Caco-2 (cell line): ENCODE measurements around the gene MPND. TPM values are rescaled to one million over a fixed set of nuclear protein-coding genes. Genes with fewer than 3 reads are reported as not detected.

ENCODE experiments used
- BruUV-seq: library from RNA; stranded (reverse); fragments of 400-500 nt; replicated peaks from 2 replicates; lab custom pipeline; 2021; lab: Mats Ljungman, UMichigan
- CTCF ChIA-PET: fragments of 300-600 bp; sonication (Branson Sonifier 250); formaldehyde crosslinking; loops from one replicate; lab custom pipeline; 2022; ENCODE audit warnings: antibody characterized with exemption; lab: Charles Lee
- POLR2A ChIA-PET: fragments of 300-600 bp; sonication (Branson Sonifier 250); formaldehyde crosslinking; loops from one replicate; lab custom pipeline; 2022; ENCODE audit warnings: antibody characterized with exemption; lab: Charles Lee
- DNase-seq, 2 experiments: peaks; one replicate each; pipeline versions ENCODE4 v3.0.0 to v3.0.0-alpha.2; 2020 to 2022
- H3K27me3 ChIP-seq: replicated peaks from 2 replicates; pipeline ENCODE4 v1.6.0; 2011; ENCODE audit warnings: low read length; ENCODE audit not compliant: control insufficient read depth, insufficient read depth
- H3K36me3 ChIP-seq: 2 replicates; pipeline ENCODE4 v1.5.1; 2011; ENCODE audit warnings: low read length; ENCODE audit not compliant: control insufficient read depth, insufficient read depth
- H3K4me1 ChIP-seq: fragments of 250-450 bp; sonication (Bioruptor Pico); 2 replicates; pipeline ENCODE4 v1.5.1; 2020; ENCODE audit warnings: mild to moderate bottlenecking
- H3K4me3 ChIP-seq: 2 replicates; pipeline ENCODE4 v1.5.1; 2011; ENCODE audit warnings: low read depth, mild to moderate bottlenecking, control low read depth, low read length
- H3K9me3 ChIP-seq: fragments of 250-450 bp; sonication (Bioruptor Pico); 2 replicates; pipeline ENCODE4 v1.5.1; 2020; ENCODE audit warnings: mild to moderate bottlenecking, moderate library complexity
- H3K27ac Mint-ChIP-seq: one replicate; pipeline ENCODE4 v1.8.0; 2022; ENCODE audit warnings: mixed read lengths; ENCODE audit not compliant: unreplicated experiment
- H3K27me3 Mint-ChIP-seq: one replicate; pipeline ENCODE4 v1.8.0; 2022; ENCODE audit warnings: mixed read lengths; ENCODE audit not compliant: insufficient read depth, unreplicated experiment
- H3K36me3 Mint-ChIP-seq: one replicate; pipeline ENCODE4 v1.8.0; 2022; ENCODE audit warnings: mild to moderate bottlenecking, mixed read lengths; ENCODE audit not compliant: insufficient read depth, unreplicated experiment
- H3K4me1 Mint-ChIP-seq: one replicate; pipeline ENCODE4 v1.8.0; 2022; ENCODE audit warnings: low read depth, mixed read lengths; ENCODE audit not compliant: unreplicated experiment
- H3K4me3 Mint-ChIP-seq: one replicate; pipeline ENCODE4 v1.8.0; 2022; ENCODE audit warnings: mild to moderate bottlenecking, moderate library complexity, mixed read lengths; ENCODE audit not compliant: unreplicated experiment
- H3K9me3 Mint-ChIP-seq: one replicate; pipeline ENCODE4 v1.8.0; 2022; ENCODE audit warnings: mixed read lengths; ENCODE audit not compliant: unreplicated experiment
- CTCF ChIP-seq, 2 experiments: fragments of 200-600 bp in 1 of 2; IDR thresholded peaks; 1 replicate in 1 of 2; 2 replicates in 1 of 2; pipeline versions ENCODE4 v1.5.1 to v1.8.0; 2011 to 2022; ENCODE audit warnings: antibody characterized with exemption in 1 of 2, control low read depth in 1 of 2, inconsistent platforms in 1 of 2, low read depth in 1 of 2, low read length in 1 of 2, mild to moderate bottlenecking in 1 of 2, moderate library complexity in 1 of 2; ENCODE audit not compliant: insufficient read depth in 1 of 2, severe bottlenecking in 1 of 2, unreplicated experiment in 1 of 2
- intact Hi-C: fragments of 100-400 bp; cut with micrococcal nuclease; formaldehyde crosslinking; loops from one replicate; pipeline ENCODE4 v1.10.0; 2022; ENCODE audit not compliant: unreplicated experiment
- total RNA-seq: library from RNA; stranded (reverse); gene quantifications from 2 replicates; pipeline ENCODE4 v1.2.3, GENCODE V29; 2022

MPND gene
- total RNA-seq, 1 experiment from 2014 or later = 35.7 TPM

GRCh38 chr19:4365791-4366665, 22.7 kb downstream of the MPND start:
- Mint-ChIP-seq H3K27ac (peak overlapping the region; percentile 66), H3K4me3 (no peak overlapping the region), H3K36me3 (peaks cover 93% of the 10 kb centered on the region), H3K9me3 (no peaks in the 10 kb centered on the region), H3K4me1 (no peaks in the 10 kb centered on the region), H3K27me3 (no peaks in the 10 kb centered on the region)
- Histone ChIP-seq H3K36me3 (peaks cover 4% of the 10 kb centered on the region), H3K4me3 (no peak overlapping the region), H3K4me1 (0 out of 2 replicates have a peak, but pooled peaks cover under 1% of the 10 kb centered on the region), H3K9me3 (no peaks in the 10 kb centered on the region), H3K27me3 (no peaks in the 10 kb centered on the region)
- ChIA-PET POLR2A (no interaction called here), CTCF (interaction anchor here (0.6 kb wide), 1 partner anchor 92 kb away, joined by 5 read pairs; no protein-coding TSS in a partner anchor)
- intact Hi-C loops = no loop called here
- no peak for TF ChIP-seq CTCF (IDR thresholded peaks at IDR 0.05; ENCODE audit: insufficient read depth in 1 of 2, low read depth in 1 of 2, low read length in 1 of 2, severe bottlenecking in 1 of 2, unreplicated experiment in 1 of 2)
- BruUV-seq = no TSS peak
- no peak for DNase-seq

- Mint-ChIP-seq H3K27ac (peak overlapping the region; percentile 66), H3K4me3 (no peak overlapping the region), H3K9me3 (no peaks in the 10 kb centered on the region), H3K4me1 (no peaks in the 10 kb centered on the region), H3K36me3 (peaks cover 88% of the 10 kb centered on the region), H3K27me3 (no peaks in the 10 kb centered on the region)
- Histone ChIP-seq H3K4me1 (no peaks in the 10 kb centered on the region), H3K9me3 (no peaks in the 10 kb centered on the region), H3K27me3 (no peaks in the 10 kb centered on the region), H3K36me3 (peaks cover 4% of the 10 kb centered on the region), H3K4me3 (no peak overlapping the region)
- CTCF ChIA-PET = no interaction called here
- intact Hi-C loops = no loop called here
- POLR2A ChIA-PET = no interaction called here
- no peak for TF ChIP-seq CTCF (IDR thresholded peaks at IDR 0.05; ENCODE audit: insufficient read depth in 1 of 2, low read depth in 1 of 2, low read length in 1 of 2, severe bottlenecking in 1 of 2, unreplicated experiment in 1 of 2)
- no TSS peak for BruUV-seq
- DNase-seq = no peak
Observed at GRCh38 chr19:4366666-4367335, 23.4 kb downstream of the MPND start.

DNA sequence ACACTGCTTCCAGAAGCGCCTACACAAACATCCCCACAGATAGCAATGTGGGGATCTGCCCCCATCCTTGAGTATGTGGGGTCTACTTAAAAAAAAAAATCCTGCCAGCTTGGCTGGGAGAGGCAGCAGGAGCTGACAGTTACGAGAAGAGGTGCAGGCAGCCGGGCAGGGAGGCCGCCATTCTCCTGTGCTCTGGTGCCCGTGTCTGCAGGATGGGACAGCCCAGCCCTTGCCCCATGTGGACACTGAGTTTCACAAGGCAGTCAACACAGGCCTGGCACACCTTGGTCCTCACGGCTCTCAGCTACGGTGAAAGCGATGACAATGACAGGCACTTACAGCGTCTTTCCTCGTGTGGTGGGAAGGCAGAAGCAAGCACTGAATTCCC, 24.0 kb downstream of the MPND start:
- Mint-ChIP-seq H3K9me3 (no peaks in the 10 kb centered on the region), H3K4me3 (no peak overlapping the region), H3K36me3 (peaks cover 83% of the 10 kb centered on the region), H3K27ac (peak overlapping the region; percentile 66), H3K27me3 (no peaks in the 10 kb centered on the region), H3K4me1 (no peaks in the 10 kb centered on the region)
- POLR2A ChIA-PET = no interaction called here
- intact Hi-C loops = no loop called here
- BruUV-seq = no TSS peak
- CTCF ChIA-PET = no interaction called here
- no peak for DNase-seq
- Histone ChIP-seq H3K4me3 (no peak overlapping the region), H3K4me1 (no peaks in the 10 kb centered on the region), H3K9me3 (no peaks in the 10 kb centered on the region), H3K36me3 (peaks cover 2% of the 10 kb centered on the region), H3K27me3 (no peaks in the 10 kb centered on the region)
- no peak for TF ChIP-seq CTCF (IDR thresholded peaks at IDR 0.05; ENCODE audit: insufficient read depth in 1 of 2, low read depth in 1 of 2, low read length in 1 of 2, severe bottlenecking in 1 of 2, unreplicated experiment in 1 of 2)
